SKM-1 treated with dmso at 0.1 percent for 144 hours (cell line): ENCODE results near the gene KLHL6.

Experiments
- DNase-seq: peaks from one replicate; lab custom pipeline; 2025; ENCODE audit not compliant: unreplicated experiment; lab: John Stamatoyannopoulos, UW

The KLHL6 gene

GRCh38 chr3:183448369-183449128 is 107.0 kb downstream of the KLHL6 start:
- no peak for DNase-seq

- DNase-seq, result peak; percentile 86
Observed at GRCh38 chr3:183447206-183448001, 108.1 kb downstream of the KLHL6 start.

- no peak for DNase-seq
Observed at GRCh38 chr3:183446838-183447205, 108.7 kb downstream of the KLHL6 start.

DNA sequence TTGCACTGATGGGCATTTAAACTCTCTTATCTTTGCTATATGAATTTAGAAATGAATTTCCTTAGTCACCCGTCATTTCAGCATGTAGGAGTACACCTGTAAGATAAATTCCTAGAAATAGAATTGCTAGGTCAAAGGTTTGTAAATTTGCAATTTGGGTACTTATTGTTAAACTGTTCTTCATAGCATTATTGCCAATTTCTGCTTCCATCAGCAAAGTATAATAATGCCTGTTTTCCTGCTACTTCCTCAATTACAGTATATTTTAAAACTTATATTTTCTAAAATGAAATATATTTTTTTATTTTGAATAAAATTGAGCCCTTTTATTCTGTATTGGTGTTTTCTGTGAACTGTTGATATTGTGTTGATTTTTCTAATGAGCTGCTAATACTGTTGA is 110.8 kb downstream of the KLHL6 start:
- no peak for DNase-seq

DNA sequence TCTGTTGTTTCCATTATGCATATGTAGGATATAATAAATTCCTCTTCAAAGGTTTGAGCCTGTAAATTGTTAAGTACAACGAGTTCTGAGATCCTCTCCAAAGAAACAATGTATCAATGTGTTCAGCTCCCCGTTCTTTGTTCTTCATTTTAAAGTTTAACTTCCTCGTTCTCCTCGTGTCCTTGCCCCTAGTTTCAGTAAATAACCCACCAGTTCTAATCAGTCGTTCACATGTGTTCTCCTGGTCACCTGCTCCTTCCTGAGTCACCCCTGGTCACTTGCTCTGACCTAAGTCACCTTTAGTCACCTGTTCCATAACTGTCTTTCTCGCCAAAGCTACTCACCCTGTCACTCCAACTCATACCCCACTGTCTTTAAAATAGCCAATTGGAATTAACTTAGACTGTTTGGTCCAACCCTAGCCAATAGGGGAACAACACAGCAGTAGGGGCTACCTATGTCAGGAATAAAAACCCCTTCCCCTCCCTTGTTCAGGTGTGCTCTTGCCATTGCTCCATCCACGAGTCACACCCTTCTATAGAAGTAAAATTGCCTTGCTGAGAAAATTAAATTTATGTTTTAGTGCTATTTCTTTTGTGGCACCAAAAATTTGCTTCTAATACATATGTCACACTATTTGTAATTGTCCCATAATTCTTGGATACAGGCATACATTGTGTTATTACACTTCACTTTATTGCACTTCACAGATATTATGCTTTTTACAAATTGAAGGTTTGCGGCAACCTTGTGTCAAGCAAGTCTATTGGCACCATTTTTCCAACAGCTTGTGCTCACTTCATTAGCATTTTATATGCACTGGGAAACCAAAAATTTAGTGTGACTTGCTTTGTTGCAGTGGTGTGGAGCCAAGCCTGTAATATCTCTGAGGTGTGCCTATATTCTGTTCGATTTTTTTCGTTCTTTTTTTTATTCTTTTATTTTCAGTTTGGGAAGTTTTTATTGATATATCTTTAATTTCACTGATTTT is 111.8 kb downstream of the KLHL6 start:
- no peak for DNase-seq

DNA sequence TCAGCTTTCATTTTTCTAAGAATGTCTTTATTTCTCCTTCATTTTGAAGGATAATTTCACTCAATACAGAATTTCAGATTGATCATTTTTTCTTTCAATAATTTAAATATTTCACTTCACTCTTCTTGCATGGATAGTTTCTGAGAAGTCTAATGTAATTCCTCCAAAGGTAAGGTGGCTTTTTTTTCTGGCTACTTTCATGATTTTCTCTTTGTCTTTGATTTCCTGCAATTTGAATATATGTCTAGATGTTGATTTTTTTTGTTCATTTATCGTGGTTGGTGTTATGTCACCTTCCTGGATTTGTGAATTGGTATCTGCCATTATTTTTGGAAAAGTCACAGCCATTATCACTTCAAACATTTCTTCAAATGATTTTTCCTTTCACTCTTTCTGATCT is 112.5 kb downstream of the KLHL6 start:
- no peak for DNase-seq

GRCh38 chr3:183440521-183440920 is 115.0 kb downstream of the KLHL6 start:
- DNase-seq, result peak; percentile 25

DNA sequence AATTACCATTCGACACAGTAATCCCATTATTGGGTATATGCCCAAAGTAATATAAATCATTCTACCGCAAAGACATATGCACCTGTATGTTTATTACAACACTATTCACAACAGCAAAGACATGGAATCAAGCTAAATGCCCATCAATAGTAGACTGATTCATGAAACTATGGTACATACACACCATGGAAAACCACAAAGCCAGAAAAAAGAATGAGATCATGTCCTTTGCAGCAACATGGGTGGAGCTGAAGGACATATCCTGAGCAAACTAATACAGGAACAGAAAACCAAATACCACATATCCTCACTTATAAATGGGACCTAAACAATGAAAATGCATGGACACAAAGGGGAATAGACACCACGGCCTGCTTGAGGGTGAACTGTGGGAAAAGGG is 116.0 kb downstream of the KLHL6 start:
- DNase-seq, result no peak

- DNase-seq, result no peak
Observed at GRCh38 chr3:183438735-183439134, 116.8 kb downstream of the KLHL6 start.

GRCh38 chr3:183437666-183438564 is 117.6 kb downstream of the KLHL6 start:
- no peak for DNase-seq
